SK-N-SH treated with all-trans-retinoic acid at 6 μM for 48 hours (cell line): ENCODE results near the gene ZNF146.
"Not testable (repeated sequence)": the region's sequence is repeated elsewhere in the genome, so short reads cannot be mapped to it uniquely, and the experiment has no call there.

ENCODE experiments used
- ATAC-seq: fragments of 200-7000 bp; cut with Tn5 transposase; 3 replicates; pipeline ENCODE4 v1.9.1; 2020; ENCODE audit warnings: mild to moderate bottlenecking, moderate library complexity
- POU6F1 ChIP-seq: fragments of 250-450 bp; sonication (Bioruptor Pico); IDR thresholded peaks from 2 replicates; pipeline ENCODE4 v1.8.0; 2021; ENCODE audit warnings: low read depth, mild to moderate bottlenecking, moderate library complexity, borderline replicate concordance
- ZNF565 ChIP-seq: fragments of 450-650 bp; formaldehyde crosslinking; conservative IDR thresholded peaks from 2 replicates; pipeline ENCODE4 v1.5.0; 2020; ENCODE audit warnings: low read depth, mild to moderate bottlenecking, moderate library complexity

ZNF146 gene

GRCh38 chr19:36267061-36267845, 52.3 kb downstream of the ZNF146 start:
- TF ChIP-seq ZNF565 (CRISPR knock-in tag) (no peak), POU6F1 (CRISPR knock-in tag) (no peak)
- ATAC-seq, result no peak

GRCh38 chr19:36268081-36268480, 53.2 kb downstream of the ZNF146 start:
- ATAC-seq, result not testable (repeated sequence)

GRCh38 chr19:36268591-36268990, 53.7 kb downstream of the ZNF146 start:
- ATAC-seq, result not testable (repeated sequence)

- not testable (repeated sequence) for ATAC-seq
Measured at GRCh38 chr19:36269295-36269694, 54.4 kb downstream of the ZNF146 start.
